ENCODE measurements around the gene DGAT2.
A peak's percentile ranks its signal among the peaks of the same experiment; 100 is the strongest.
"Not testable (repeated sequence)": the region's sequence is repeated elsewhere in the genome, so short reads cannot be mapped to it uniquely, and the experiment has no call there.

DGAT2 gene

DNA sequence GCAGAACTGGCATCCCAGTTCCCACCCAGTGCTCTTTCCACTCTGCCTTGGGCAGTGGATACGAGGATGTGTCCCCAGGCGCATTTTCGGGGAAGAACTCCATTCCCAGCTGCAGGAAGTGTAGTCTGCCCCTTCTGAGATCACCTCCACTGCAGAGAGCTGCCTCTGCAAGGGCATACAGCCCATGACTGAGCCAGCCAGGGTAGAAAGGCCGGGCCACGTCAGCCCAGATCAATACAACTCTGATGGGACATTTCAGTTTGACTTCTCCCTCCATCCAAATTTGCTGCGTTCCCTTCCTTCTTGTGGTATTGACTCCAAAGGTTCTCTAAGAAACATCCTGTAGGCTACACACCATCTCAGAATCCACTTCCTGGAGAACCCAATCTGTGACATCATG, 31.3 kb upstream of the DGAT2 start:
- no peak for DNase-seq (ENCODE audit: low read depth)
- H3K4me3 ChIP-seq (ENCODE audit: low read depth, low read length) = no peak overlapping the region
- TF ChIP-seq, protein P1, sequence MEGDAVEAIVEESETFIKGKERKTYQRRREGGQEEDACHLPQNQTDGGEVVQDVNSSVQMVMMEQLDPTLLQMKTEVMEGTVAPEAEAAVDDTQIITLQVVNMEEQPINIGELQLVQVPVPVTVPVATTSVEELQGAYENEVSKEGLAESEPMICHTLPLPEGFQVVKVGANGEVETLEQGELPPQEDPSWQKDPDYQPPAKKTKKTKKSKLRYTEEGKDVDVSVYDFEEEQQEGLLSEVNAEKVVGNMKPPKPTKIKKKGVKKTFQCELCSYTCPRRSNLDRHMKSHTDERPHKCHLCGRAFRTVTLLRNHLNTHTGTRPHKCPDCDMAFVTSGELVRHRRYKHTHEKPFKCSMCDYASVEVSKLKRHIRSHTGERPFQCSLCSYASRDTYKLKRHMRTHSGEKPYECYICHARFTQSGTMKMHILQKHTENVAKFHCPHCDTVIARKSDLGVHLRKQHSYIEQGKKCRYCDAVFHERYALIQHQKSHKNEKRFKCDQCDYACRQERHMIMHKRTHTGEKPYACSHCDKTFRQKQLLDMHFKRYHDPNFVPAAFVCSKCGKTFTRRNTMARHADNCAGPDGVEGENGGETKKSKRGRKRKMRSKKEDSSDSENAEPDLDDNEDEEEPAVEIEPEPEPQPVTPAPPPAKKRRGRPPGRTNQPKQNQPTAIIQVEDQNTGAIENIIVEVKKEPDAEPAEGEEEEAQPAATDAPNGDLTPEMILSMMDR (conservative IDR thresholded peaks at IDR 0.05; ENCODE audit: low read depth, low read length) = no peak

DNA sequence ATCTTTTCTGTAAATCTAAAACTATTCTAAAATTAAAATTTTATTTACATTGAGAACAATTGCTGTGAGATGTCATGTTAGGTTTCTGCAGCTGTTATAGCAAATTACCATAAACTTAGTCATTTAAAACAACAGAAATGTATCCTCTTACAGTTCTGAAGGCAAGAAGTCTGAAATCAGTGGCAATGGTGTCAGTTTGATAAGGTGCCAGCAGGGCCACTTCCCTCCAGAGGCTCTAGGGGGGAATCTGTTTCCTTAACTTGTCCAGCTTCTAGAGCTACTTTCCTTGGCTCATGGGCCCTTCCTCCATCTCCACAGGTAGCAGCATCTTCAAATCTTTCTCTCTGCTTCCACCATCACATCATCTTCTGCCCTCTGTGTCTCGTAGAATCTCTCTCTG, 27.9 kb upstream of the DGAT2 start:
- H3K4me3 ChIP-seq (ENCODE audit: low read depth, low read length) = no peak overlapping the region
- DNase-seq (ENCODE audit: low read depth) = no peak
- TF ChIP-seq, protein P1 (conservative IDR thresholded peaks at IDR 0.05; ENCODE audit: low read depth, low read length) = peak; percentile 8

DNA sequence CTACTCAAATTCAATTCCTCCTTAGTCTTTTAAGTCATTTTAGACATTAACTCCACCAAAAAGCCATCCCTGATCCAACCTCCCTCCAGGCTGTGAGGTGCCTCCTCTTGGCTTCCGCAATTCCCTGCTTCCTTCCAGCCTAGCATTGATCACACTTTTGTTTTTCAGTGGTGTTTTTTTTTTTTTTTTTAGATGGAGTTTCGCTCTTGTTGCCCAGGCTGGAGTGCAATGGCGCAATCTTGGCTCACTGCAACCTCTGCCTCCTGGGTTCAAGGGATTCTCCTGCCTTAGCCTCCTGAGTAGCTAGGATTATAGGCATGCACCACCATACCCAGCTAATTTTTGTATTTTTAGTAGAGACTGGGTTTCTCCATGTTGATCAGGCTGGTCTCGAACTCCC, 25.4 kb upstream of the DGAT2 start:
- DNase-seq (ENCODE audit: low read depth); H3K4me3 ChIP-seq (ENCODE audit: low read depth, low read length): not testable (repeated sequence)

DNA sequence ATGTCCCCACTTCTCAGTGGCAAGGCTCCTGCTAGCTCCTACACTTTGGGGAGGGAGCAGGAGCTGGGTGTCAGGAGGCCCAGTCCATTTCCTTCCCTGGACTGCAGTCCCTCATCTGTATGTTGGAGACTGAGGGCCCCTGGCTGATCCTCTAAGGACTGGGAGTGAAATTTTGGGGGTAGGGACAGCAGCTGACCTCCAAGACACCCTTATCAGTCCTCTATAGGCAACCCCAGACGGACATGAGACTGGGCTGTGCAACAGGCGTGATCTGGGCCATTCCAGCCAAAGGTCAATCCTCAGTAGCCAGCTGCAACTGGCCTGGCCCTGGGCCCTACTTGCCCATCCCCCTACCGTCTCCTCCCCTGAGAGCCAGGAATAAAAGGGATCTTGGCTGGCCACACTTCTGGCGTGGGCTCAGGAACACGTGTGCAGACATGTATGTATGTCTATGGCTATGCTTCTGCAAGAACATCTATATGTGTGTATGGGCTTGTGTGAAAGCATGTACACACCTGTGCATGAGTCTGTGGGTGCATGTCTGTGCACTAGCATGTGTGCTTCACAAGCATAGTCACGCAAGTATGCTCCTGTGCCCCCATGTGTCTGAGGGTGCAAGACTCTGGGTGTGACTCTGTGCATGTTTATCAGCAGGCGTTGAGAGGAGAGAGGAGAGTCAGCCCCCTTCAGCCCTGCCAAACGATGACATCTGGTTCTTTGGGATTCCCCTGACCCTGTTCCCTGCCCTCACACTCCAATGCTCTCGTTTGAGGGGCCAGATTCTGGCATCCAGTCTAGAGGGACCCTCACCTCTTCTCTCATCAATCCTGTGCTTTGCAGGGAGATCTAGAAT, 24.6 kb upstream of the DGAT2 start:
- no peak overlapping the region for H3K4me3 ChIP-seq (ENCODE audit: low read depth, low read length)
- DNase-seq (ENCODE audit: low read depth) = no peak
- TF ChIP-seq, protein P1 (conservative IDR thresholded peaks at IDR 0.05; ENCODE audit: low read depth, low read length) = no peak

DNA sequence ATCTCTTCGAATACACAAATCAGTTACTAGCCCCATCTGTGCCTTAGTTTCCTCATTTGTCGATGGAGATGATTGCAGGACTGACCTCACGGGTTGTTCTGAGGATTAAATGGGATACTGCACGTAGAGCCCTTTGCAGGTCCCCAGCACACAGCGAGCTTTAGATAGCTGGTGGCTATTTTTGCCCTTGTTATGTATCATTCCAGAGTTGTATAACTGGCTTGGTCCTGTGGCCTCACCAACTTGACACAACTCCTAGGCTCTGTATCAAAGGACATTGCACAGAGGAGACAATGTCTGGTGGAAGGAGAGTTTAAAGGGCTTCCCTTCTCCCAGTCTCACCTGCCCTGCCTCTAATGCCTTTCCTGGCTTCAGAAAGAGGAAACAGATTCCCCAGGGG, 22.8 kb upstream of the DGAT2 start:
- no peak for DNase-seq (ENCODE audit: low read depth)
- no peak overlapping the region for H3K4me3 ChIP-seq (ENCODE audit: low read depth, low read length)
- TF ChIP-seq, protein P1 (conservative IDR thresholded peaks at IDR 0.05; ENCODE audit: low read depth, low read length) = no peak

DNA sequence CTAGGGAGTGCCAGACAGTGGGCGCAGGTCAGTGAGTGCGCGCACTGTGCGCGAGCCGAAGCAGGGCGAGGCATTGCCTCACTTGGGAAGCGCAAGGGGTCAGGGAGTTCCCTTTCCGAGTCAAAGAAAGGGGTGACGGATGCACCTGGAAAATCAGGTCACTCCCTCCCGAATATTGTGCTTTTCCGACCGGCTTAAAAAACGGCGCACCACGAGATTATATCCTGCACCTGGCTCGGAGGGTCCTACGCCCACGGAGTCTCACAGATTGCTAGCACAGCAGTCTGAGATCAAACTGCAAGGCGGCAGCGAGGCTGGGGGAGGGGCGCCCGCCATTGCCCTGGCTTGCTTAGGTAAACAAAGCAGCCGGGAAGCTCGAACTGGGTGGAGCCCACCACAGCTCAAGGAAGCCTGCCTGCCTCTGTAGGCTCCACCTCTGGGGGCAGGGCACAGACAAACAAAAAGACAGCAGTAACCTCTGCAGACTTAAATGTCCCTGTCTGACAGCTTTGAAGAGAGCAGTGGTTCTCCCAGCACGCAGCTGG, 19.8 kb upstream of the DGAT2 start:
- DNase-seq (ENCODE audit: low read depth); H3K4me3 ChIP-seq (ENCODE audit: low read depth, low read length): not testable (repeated sequence)

DNA sequence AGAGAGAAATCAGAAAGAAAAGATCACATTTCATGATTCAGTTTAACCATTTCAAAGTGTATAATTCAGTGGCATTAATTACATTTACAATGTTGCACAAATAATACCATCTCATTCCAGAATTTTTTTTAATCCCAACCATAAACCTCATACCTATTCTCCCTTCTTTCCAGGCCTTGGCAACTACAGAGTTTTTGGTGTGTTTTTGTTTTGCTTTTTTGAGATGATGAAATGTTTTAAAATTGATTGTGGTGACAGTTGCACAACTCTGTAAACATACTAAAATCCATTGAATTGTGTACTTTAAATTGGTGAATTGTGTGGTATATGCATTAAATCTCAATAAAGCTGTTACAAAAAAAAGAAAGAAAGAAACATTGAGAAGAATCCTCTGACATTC, 13.6 kb upstream of the DGAT2 start:
- H3K4me3 ChIP-seq (ENCODE audit: low read depth, low read length); DNase-seq (ENCODE audit: low read depth): not testable (repeated sequence)

DNA sequence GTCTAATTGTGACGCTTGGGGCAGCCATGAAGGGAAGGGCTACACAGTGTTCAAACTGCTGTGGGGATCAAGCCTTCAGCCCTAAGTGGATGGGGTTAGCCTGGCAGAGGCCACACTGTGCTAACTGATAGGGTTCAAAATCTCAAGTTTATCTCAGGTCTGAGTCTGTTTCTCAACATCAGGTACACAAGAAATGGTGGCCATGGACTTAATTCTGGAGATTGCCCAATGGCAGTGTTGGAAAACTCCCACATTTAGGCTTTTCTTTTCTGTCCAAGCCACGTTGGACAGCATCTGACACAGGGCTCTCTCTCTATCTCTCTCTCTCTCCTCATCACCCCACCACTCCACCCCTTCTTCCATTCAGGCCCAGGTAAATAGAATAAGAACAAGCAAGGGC, 10.9 kb upstream of the DGAT2 start:
- TF ChIP-seq, protein P1 (conservative IDR thresholded peaks at IDR 0.05; ENCODE audit: low read depth, low read length) = no peak

More for the DNA sequence above, 10.9 kb upstream of the DGAT2 start:
- H3K4me3 ChIP-seq (ENCODE audit: low read depth, low read length) = no peak overlapping the region
- DNase-seq (ENCODE audit: low read depth) = no peak
